NCI-H146 treated with DMSO at 0.1 percent for 48 hours (cell line): ENCODE measurements around the gene PLXNB2.

Source experiments
- DNase-seq: peaks from one replicate; lab custom pipeline; 2025; ENCODE audit not compliant: unreplicated experiment; lab: John Stamatoyannopoulos, UW

The PLXNB2 gene

DNA sequence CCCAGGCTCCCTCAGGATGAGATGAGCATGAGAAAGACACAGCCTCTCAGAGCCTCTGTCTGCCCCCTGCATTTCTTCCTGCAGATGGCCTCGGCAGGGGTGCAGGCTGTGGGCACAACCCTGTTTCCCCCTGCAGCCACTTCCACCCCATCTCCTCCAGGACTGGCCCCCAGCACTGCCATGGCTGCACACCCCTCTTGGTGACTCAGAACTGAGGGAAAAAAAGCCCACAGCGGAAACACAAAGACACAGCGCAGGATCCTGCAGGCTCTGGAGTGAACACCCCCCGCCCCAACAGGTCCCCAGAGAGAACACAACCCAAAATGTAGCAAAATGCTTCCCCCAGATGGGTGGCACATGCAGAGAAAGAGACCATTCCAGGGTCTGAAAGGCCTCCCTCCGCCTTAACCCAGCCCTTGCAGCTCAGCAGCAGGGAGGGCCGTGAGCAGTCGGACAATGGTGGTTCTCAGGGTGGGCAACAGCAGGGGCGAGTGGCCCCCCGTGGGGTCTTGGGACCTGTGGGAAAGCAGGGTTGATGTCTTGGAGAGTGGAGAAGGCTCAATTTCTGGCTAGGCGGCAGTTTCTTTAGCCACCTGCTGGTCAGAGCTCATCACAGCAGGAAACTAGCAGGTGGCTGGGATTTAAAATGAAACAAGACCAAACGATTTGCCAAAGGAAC is 70.6 kb downstream of the PLXNB2 start:
- peak; percentile 5 for DNase-seq

DNA sequence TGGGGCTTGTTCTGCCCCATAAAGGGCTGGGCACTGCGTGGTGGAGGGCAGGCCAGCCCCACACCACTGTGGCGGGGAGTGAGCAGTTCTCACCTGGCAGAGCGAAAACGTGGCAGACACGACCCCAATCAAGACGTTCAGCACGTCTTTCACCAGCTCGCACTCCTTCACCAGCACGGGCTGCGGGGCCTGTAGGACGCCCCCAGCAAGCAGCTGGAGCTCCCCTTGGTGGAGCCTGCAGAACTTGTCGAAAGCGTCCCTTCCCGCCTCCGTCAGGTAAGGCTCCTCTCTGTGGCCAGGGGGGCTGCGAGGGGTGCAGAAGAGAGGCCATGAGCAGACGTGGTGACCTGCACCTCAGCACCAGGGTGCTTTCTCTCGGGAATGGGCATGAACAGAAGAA is 74.2 kb downstream of the PLXNB2 start:
- DNase-seq: no peak

DNA sequence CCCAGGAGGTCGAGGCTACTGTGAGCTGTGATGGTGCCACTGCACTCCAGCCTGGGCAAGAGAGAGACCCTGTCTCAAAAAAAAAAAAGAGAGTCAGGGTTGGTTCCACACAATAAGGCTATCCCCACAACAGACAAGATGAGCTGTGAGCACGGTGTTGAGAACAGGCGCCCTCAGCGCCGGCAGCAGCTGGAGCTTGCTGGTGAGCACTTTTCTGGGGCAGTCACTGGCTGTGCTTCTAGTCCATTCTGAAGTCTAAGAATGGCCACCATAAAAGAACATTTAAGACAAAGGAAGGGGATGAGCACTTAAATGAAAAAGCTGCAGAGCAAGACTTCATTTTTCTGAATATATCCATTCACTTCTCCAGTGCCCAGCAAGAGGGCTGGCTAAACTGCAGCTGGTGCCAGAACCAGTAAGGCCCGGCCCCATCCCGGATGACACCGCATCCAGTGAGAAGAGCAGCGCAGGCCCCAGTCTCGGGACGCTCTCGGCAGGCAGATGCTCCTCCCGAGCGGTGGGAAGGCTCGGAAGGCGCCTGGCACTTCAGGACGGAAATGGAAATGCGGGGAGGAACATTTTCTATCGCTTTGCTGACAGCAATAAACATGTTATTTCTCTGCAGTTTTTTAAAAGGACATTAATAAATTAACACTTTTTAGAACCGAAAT is 74.8 kb downstream of the PLXNB2 start:
- no peak for DNase-seq

DNA sequence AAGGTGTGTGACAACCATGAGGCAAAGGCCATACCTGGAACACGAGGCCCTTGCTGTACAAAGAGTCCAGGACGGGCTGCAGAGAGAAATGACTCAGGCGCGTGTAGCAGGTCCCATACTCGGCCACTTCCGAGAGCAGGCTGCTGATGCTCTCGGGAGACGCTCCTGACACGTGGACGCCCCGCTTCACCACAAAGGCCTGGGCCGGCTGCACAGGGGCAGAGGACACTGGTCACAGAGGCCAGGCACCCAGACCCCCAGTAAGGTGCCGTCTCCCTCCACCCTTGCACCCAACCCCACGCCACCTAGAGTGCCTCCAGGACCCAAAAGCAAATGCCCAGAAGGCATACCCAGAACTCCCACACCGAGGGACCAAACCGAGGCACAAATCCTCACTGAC is 78.1 kb downstream of the PLXNB2 start:
- no peak for DNase-seq

DNA sequence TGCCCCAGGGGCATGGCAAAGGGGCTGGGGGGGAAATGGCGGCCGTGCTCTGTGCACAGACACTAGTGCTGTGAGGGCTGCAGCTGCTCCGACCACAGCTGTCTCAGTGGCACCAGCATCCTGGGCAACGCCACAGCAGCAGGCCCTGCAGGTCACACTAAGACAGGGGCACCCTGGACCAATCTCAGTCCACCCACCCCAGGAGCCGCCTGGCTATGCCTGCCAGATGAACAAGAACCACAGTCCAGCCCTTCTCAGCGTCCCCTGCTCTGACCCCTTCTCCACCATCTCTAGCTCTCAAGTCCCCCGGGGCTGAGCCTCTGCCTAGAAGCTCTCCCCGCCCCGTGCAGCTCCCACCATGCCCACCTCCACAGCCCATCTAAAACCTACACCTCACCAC is 79.1 kb downstream of the PLXNB2 start:
- no peak for DNase-seq

DNA sequence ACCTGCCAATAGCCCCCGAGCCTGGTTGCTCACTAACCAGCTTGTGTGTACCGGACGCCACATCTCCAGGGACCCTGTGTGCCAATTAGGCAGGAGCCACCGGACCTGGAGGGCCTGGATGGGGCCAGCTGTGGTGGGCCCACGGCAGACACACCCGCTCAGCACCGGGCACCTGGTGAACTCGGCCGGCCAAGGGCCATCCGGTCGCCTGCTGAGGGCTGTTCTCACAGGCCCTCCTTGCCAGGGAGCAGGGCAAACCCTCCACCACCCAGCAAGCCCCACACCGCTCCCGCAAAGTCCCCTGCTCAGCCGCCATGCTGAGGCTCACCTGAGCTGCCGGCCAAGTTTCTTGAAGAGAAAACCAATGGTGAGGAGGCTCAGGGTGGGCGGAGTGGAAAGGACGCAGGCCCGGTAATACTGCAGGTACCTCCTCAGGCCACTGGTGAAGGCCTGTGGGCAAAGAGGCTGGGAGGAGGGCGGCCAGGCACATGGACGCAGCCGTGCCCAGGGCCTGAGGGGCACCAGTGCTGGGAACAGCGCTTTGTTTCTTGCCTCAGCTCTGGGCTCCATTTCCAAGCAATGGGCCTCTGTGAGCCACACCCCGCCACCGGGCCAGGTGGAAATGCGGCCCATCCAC is 79.7 kb downstream of the PLXNB2 start:
- DNase-seq: no peak

DNA sequence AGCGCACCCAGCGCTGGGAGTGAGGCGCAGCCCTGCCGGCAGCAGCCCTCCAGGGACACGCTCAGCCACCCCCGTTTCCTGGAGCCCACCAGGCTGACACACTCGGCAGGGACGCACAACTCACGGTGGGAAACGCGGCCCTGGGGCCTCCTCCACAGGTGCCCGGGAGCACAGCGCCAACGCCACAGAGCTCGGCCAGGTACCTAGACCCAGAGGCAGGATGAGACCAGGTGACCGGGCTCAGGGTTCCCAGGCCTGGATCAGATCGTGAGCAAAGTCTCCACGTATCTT is 80.6 kb downstream of the PLXNB2 start:
- no peak for DNase-seq

DNA sequence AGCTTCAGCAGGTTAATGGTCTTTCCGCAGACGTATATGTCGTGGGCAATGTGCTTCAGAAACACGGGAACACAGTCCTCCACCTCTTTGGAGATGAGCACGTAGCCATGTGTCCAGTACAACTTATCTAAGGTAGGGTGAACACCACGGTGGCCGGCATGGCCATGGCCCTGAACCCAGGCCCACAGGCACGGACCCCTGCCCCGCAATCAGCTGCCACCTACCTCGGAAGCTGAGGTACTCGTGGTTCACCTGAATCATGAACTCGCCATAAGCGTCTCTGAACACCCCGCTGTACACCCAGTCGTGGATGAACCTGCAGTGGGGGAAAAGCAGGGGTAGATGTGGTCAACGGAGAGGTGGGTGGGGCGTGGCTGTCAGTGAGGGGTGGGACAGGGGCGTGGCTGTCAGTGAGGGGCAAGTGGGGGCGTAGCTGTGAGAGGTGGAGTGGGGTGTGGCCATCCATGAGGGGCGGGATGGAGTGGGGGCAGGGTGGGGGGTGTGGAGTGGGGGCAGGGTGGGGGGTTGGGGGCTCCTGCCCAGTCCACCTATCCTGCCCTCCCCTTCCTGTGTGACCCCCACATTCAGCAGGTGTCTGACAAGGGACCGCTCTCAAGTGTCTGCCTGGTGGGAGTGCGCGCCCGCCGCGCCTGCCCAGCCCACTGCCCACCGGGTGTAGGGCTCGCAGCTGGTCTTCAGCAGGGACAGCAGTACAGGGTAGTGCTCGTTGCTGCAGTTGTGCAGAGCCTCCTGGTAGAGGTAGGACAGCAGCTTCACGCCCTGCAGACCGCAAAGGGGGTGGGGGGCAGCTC is 81.2 kb downstream of the PLXNB2 start:
- no peak for DNase-seq

DNA sequence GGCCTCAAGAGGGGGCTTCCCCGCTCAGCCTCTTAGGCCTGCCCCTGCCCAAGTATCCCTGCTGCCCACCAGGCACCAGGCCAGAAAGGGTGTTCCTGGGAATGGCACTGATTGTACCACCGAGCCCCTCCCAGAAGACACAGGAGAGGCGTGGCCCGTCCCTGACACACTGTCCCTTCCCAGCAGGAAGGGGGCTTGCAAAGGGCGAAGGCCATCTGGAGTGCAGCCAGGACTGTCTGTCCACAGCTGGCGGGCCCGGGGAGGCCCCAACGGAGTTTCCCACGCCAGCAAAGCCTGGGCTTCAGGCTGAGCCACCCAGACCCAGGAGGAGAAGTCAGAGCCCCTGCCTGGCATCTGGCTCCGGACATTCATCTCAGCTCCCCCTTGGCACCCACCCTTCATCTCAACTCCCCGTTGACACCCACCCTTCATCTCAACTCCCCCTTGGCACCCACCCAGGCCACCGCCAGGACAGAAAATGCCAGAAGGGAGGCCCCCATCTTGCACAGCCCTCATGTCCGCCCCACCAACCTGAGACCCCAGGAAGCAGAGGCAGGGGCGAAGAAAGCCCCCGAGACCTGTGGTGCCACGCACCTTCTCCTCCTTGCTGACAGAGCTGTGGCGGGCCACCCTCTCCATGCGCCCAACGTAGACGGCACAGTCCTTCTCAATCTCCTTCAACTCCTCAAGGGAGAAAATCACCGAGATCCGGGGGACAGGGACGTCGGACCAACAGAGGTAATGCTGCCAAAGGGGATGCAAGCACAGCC is 82.1 kb downstream of the PLXNB2 start:
- no peak for DNase-seq
